PC-3 (cell line): ENCODE data around the gene MOCS2. TPM values are rescaled to one million over a fixed set of nuclear protein-coding genes. Genes with fewer than 3 reads are reported as not detected.
"Not testable (repeated sequence)": the region's sequence is repeated elsewhere in the genome, so short reads cannot be mapped to it uniquely, and the experiment has no call there.

Experiments
- ATAC-seq: fragments of 200-7000 bp; cut with Tn5 transposase; 2 replicates; pipeline ENCODE4 v1.9.1; 2020; ENCODE audit warnings: mild to moderate bottlenecking, moderate library complexity
- BruUV-seq: library from RNA; stranded (reverse); fragments of 400-500 nt; replicated peaks from 2 replicates; lab custom pipeline; 2021; lab: Mats Ljungman, UMichigan
- CTCF ChIA-PET: fragments of 300-600 bp; sonication (Branson Sonifier 250); formaldehyde crosslinking; loops from one replicate; lab custom pipeline; 2022; ENCODE audit warnings: antibody characterized with exemption; lab: Charles Lee
- POLR2A ChIA-PET: fragments of 300-600 bp; sonication (Branson Sonifier 250); formaldehyde crosslinking; loops from one replicate; lab custom pipeline; 2022; ENCODE audit warnings: antibody characterized with exemption; ENCODE audit not compliant: unreplicated experiment; lab: Charles Lee
- DNase-seq: peaks from one replicate; pipeline ENCODE4 v3.0.0-alpha.2; 2015
- H2AFZ ChIP-seq: fragments of 300-600 bp; sonication (generic); 2 replicates; pipeline ENCODE4 v1.6.0; 2016; ENCODE audit warnings: antibody characterized with exemption, low read length
- H3F3A ChIP-seq: fragments of 300-600 bp; sonication (generic); one replicate; pipeline ENCODE4 v1.6.0; 2017; ENCODE audit warnings: antibody characterized with exemption, low read length, control low read depth, mild to moderate bottlenecking; ENCODE audit not compliant: unreplicated experiment
- H3K27ac ChIP-seq: fragments of 300-600 bp; sonication (generic); 2 replicates; pipeline ENCODE4 v1.5.1; 2016; ENCODE audit warnings: mild to moderate bottlenecking, low read length
- H3K27me3 ChIP-seq: fragments of 300-600 bp; sonication (generic); 2 replicates; pipeline ENCODE4 v1.6.1; 2016; ENCODE audit warnings: low read length, mixed read lengths
- H3K36me3 ChIP-seq: fragments of 300-600 bp; sonication (generic); 2 replicates; pipeline ENCODE4 v1.6.1; 2016; ENCODE audit warnings: low read depth, mixed run types, low read length, mixed read lengths
- H3K4me1 ChIP-seq: fragments of 300-600 bp; sonication (generic); 2 replicates; pipeline ENCODE4 v1.5.1; 2016; ENCODE audit warnings: low read length; ENCODE audit not compliant: insufficient read depth
- H3K4me2 ChIP-seq: fragments of 300-600 bp; sonication (generic); 2 replicates; pipeline ENCODE4 v1.6.0; 2016; ENCODE audit warnings: low read length
- H3K4me3 ChIP-seq: fragments of 300-600 bp; sonication (generic); 2 replicates; pipeline ENCODE4 v1.5.1; 2016; ENCODE audit warnings: mild to moderate bottlenecking, low read length, mixed read lengths
- H3K79me2 ChIP-seq: fragments of 300-600 bp; sonication (generic); 2 replicates; pipeline ENCODE4 v1.6.1; 2017; ENCODE audit warnings: low read length, mixed read lengths
- H3K9ac ChIP-seq: fragments of 300-600 bp; sonication (generic); 2 replicates; pipeline ENCODE4 v1.6.0; 2016; ENCODE audit warnings: mild to moderate bottlenecking, low read length
- H3K9me2 ChIP-seq: fragments of 300-600 bp; sonication (generic); replicated peaks from 2 replicates; pipeline ENCODE4 v1.6.1; 2016; ENCODE audit warnings: mixed run types, low read length, mixed read lengths
- H3K9me3 ChIP-seq: fragments of 300-600 bp; sonication (generic); 2 replicates; pipeline ENCODE4 v1.6.1; 2016; ENCODE audit warnings: low read length, mixed read lengths
- H4K20me1 ChIP-seq: fragments of 300-600 bp; sonication (generic); 2 replicates; pipeline ENCODE4 v1.6.1; 2016; ENCODE audit warnings: low read length, mixed read lengths
- EZH2 ChIP-seq: fragments of 300-600 bp; sonication (generic); IDR thresholded peaks from one replicate; pipeline ENCODE4 v1.6.1; 2017; ENCODE audit warnings: antibody characterized with exemption, mild to moderate bottlenecking, low read length; ENCODE audit not compliant: unreplicated experiment
- EZH2phosphoT487 ChIP-seq: fragments of 300-600 bp; sonication (generic); IDR thresholded peaks from 2 replicates; pipeline ENCODE4 v1.6.1; 2018; ENCODE audit warnings: mild to moderate bottlenecking, antibody characterized with exemption, low read length, borderline replicate concordance
- intact Hi-C: fragments of 100-400 bp; cut with micrococcal nuclease; formaldehyde crosslinking; loops from 2 replicates; pipeline ENCODE4 v1.9.0; 2023
- total RNA-seq: library from RNA; depleted of rRNA; stranded (reverse); fragments of >200 nt; gene quantifications from 2 replicates; pipeline ENCODE4 v1.2.3, GENCODE V29; 2014
- TF ChIP-seq, protein P1 (sequence below): fragments of 300-600 bp; sonication (generic); conservative IDR thresholded peaks from 2 replicates; pipeline ENCODE4 v1.5.1; 2017; ENCODE audit warnings: antibody characterized with exemption, low read depth, mild to moderate bottlenecking, low read length

The MOCS2 gene
- total RNA-seq, 1 experiment from 2014 or later, result 26.5 TPM

DNA sequence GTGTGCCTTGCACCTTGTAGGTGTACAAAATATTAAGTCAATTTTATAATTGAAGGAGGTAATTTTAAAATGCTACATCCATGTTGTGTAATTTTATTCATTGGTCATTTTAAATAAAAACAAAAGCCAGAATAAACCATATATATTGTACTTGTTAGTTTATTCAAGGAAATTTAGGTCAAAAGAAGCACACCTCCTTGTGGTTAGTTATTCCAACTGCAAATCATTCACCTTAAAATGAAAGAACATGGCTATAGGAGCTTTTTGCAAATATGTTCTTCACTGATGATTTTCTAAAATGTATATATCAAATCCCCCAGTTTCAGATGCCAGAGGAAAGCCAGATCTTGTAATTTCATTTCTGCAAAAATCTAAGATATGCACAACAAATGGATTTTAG is 5.4 kb upstream of the MOCS2 start:
- Histone ChIP-seq H3K27me3 (no peaks in the 10 kb centered on the region), H2AFZ (no peak overlapping the region), H3K36me3 (no peaks in the 10 kb centered on the region), H4K20me1 (no peaks in the 10 kb centered on the region), H3K4me3 (no peak overlapping the region), H3K27ac (no peak overlapping the region), H3K9me3 (no peaks in the 10 kb centered on the region), H3K9me2 (no peaks in the 10 kb centered on the region), H3K79me2 (peaks cover 12% of the 10 kb centered on the region), H3K4me2 (no peak overlapping the region), H3K4me1 (peaks cover 9% of the 10 kb centered on the region), H3K9ac (no peak overlapping the region), H3F3A (no peaks in the 10 kb centered on the region)
- TF ChIP-seq, protein P1, sequence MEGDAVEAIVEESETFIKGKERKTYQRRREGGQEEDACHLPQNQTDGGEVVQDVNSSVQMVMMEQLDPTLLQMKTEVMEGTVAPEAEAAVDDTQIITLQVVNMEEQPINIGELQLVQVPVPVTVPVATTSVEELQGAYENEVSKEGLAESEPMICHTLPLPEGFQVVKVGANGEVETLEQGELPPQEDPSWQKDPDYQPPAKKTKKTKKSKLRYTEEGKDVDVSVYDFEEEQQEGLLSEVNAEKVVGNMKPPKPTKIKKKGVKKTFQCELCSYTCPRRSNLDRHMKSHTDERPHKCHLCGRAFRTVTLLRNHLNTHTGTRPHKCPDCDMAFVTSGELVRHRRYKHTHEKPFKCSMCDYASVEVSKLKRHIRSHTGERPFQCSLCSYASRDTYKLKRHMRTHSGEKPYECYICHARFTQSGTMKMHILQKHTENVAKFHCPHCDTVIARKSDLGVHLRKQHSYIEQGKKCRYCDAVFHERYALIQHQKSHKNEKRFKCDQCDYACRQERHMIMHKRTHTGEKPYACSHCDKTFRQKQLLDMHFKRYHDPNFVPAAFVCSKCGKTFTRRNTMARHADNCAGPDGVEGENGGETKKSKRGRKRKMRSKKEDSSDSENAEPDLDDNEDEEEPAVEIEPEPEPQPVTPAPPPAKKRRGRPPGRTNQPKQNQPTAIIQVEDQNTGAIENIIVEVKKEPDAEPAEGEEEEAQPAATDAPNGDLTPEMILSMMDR, result peak; percentile 55
- TF ChIP-seq EZH2, result no peak
- intact Hi-C loops, result no loop called here
- DNase-seq (peak; percentile 45), ATAC-seq (peak; percentile 39; the same call in 1 of the 2 replicates)
- CTCF ChIA-PET, result interaction anchor here (0.5 to 1.2 kb wide), 7 partner anchors 13 to 1195 kb away, joined by 3 to 10 read pairs (median 4); partner anchors contain the start of gene ARL15
- BruUV-seq, result no TSS peak
- POLR2A ChIA-PET, result no interaction called here

DNA sequence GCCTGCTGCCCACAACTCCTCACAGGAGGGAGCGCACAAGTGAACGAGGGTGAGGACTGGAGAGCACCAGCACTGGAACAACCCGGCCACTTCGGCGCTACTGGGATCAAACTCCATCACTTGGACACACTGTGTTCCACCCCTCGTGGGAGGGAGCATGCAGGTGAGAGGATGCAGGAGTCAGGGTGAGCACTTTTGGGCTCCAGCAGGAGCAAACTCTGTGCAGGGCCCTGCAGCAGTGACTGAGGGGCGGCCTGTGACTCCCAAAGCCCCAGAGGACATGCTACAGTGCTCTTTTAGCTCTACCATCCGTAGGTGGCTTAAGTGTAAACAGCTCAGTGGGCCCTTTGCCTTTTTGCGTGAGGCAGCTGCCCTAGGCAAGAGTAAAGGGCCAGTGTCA is 4.4 kb upstream of the MOCS2 start:
- BruUV-seq, result no TSS peak
- intact Hi-C loops, result no loop called here
- CTCF ChIA-PET, result no interaction called here
- Histone ChIP-seq H3K9me3 (no peaks in the 10 kb centered on the region), H3K4me2 (no peak overlapping the region), H3K36me3 (no peaks in the 10 kb centered on the region), H3K9me2 (no peaks in the 10 kb centered on the region), H3K4me3 (no peak overlapping the region), H3K27me3 (no peaks in the 10 kb centered on the region), H3K4me1 (peaks cover 9% of the 10 kb centered on the region), H3K79me2 (peaks cover 20% of the 10 kb centered on the region), H3K9ac (no peak overlapping the region), H3F3A (no peaks in the 10 kb centered on the region), H3K27ac (no peak overlapping the region), H4K20me1 (no peaks in the 10 kb centered on the region), H2AFZ (no peak overlapping the region)
- TF ChIP-seq EZH2phosphoT487 (no peak), EZH2 (no peak)
- TF ChIP-seq, protein P1, result no peak
- DNase-seq, result no peak
- POLR2A ChIA-PET, result no interaction called here
- ATAC-seq, result no peak

DNA sequence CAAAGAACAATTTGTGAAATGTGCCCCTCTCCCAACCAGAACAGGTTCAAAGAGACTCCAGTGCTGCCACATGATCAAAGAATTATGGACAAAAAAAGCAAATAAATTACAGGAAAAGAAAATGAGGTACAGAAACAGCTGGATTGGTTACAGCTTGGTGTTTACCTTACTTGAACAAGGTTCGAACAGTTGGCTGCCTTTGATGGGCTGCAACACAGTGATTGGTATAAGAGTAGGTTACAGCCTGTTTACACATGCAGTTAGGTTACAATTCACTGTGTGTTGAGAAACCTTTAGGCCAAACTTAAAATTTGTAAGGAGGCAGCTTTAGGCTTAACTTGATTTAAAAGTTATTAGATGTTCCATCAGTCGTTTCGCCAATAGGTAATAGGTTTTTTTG is 3.4 kb upstream of the MOCS2 start:
- H3K4me2 ChIP-seq, result no peak overlapping the region
- TF ChIP-seq EZH2phosphoT487, result no peak
- TF ChIP-seq, protein P1, result no peak
- TF ChIP-seq EZH2, result no peak
- no peaks in the 10 kb centered on the region for H3K9me3 ChIP-seq
- H3F3A ChIP-seq, result no peaks in the 10 kb centered on the region
- POLR2A ChIA-PET, result no interaction called here
- no peak overlapping the region for H3K27ac ChIP-seq
- ATAC-seq (no peak), DNase-seq (no peak)
- H2AFZ ChIP-seq, result no peak overlapping the region
- intact Hi-C loops, result no loop called here
- H3K36me3 ChIP-seq, result no peaks in the 10 kb centered on the region
- no peaks in the 10 kb centered on the region for H3K9me2 ChIP-seq
- H3K4me3 ChIP-seq, result no peak overlapping the region
- H3K79me2 ChIP-seq, result peaks cover 31% of the 10 kb centered on the region
- no TSS peak for BruUV-seq
- peaks cover 14% of the 10 kb centered on the region for H3K4me1 ChIP-seq
- H3K27me3 ChIP-seq, result no peaks in the 10 kb centered on the region
- no peak overlapping the region for H3K9ac ChIP-seq
- CTCF ChIA-PET, result no interaction called here
- no peaks in the 10 kb centered on the region for H4K20me1 ChIP-seq

DNA sequence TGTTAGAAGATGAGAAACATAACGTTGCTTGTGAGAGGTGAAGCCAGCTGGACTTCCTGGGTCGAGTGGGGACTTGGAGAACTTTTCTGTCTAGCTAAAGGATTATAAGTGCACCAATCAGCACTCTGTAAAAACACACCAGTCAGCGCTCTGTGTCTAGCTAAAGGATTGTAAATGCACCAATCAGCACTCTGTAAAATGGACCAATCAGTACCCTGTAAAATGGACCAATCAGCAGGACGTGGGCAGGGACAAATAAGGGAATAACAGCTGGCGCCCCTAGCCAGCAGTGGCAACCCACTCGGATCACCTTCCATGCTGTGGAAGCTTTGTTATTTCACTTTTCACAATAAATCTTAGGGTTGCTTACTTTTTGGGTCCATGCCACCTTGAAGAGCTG is 2.8 kb upstream of the MOCS2 start:
- H3K9me3 ChIP-seq, H3K9me2 ChIP-seq, H3K4me2 ChIP-seq, H3K27ac ChIP-seq, CTCF ChIA-PET, BruUV-seq, H4K20me1 ChIP-seq, DNase-seq, H3K9ac ChIP-seq, intact Hi-C loops, H3F3A ChIP-seq, H3K36me3 ChIP-seq, POLR2A ChIA-PET, H3K4me3 ChIP-seq, ATAC-seq, H2AFZ ChIP-seq, H3K27me3 ChIP-seq: not testable (repeated sequence)
- Histone ChIP-seq H3K79me2 (peaks cover 37% of the 10 kb centered on the region), H3K4me1 (peaks cover 20% of the 10 kb centered on the region)
